RWPE2 (cell line): ENCODE results near the gene PTPRR.

Experiments used
- ATAC-seq: fragments of 200-7000 bp; cut with Tn5 transposase; 3 replicates; pipeline ENCODE4 v1.9.1; 2021; ENCODE audit warnings: low read depth
- DNase-seq: peaks from one replicate; pipeline ENCODE4 v3.0.0-alpha.2; 2020; ENCODE audit warnings: low spot score
- H3K27ac ChIP-seq: fragments of 450-650 bp; 2 replicates; pipeline ENCODE4 v1.5.1; 2017; ENCODE audit warnings: mild to moderate bottlenecking; ENCODE audit not compliant: poor library complexity, severe bottlenecking
- H3K27me3 ChIP-seq: fragments of 250-450 bp; sonication (Bioruptor Pico); 2 replicates; pipeline ENCODE4 v1.5.1; 2021; ENCODE audit warnings: mild to moderate bottlenecking, moderate library complexity; ENCODE audit not compliant: insufficient read depth, poor library complexity, severe bottlenecking
- H3K36me3 ChIP-seq: fragments of 250-450 bp; sonication (Bioruptor Pico); 2 replicates; pipeline ENCODE4 v1.5.1; 2020; ENCODE audit warnings: low read depth, mild to moderate bottlenecking, moderate library complexity
- H3K4me1 ChIP-seq: fragments of 250-450 bp; sonication (Bioruptor Pico); 2 replicates; pipeline ENCODE4 v1.5.1; 2021; ENCODE audit warnings: mild to moderate bottlenecking, moderate library complexity; ENCODE audit not compliant: insufficient read depth, poor library complexity, severe bottlenecking
- H3K4me3 ChIP-seq: fragments of 250-450 bp; sonication (Bioruptor Pico); 2 replicates; pipeline ENCODE4 v1.5.1; 2021; ENCODE audit warnings: mild to moderate bottlenecking, moderate library complexity; ENCODE audit not compliant: severe bottlenecking
- H3K9me3 ChIP-seq: fragments of 250-450 bp; sonication (Bioruptor Pico); 2 replicates; pipeline ENCODE4 v1.5.1; 2021; ENCODE audit warnings: mild to moderate bottlenecking, moderate library complexity; ENCODE audit not compliant: severe bottlenecking
- CTCF ChIP-seq: fragments of 450-650 bp; IDR thresholded peaks from one replicate; pipeline ENCODE4 v1.5.1; 2017; ENCODE audit warnings: mild to moderate bottlenecking, moderate library complexity; ENCODE audit not compliant: poor library complexity, severe bottlenecking

Gene PTPRR

GRCh38 chr12:70963081-70963660 is 42.6 kb upstream of the PTPRR start:
- H3K4me3 ChIP-seq, result no peak overlapping the region
- no peak overlapping the region for H3K27ac ChIP-seq
- H3K9me3 ChIP-seq, result no peaks in the 10 kb centered on the region
- ATAC-seq (no peak), DNase-seq (no peak)
- no peaks in the 10 kb centered on the region for H3K4me1 ChIP-seq
- no peaks in the 10 kb centered on the region for H3K27me3 ChIP-seq
- TF ChIP-seq CTCF, result no peak
- no peaks in the 10 kb centered on the region for H3K36me3 ChIP-seq

GRCh38 chr12:70962226-70962794 is 41.8 kb upstream of the PTPRR start:
- Histone ChIP-seq H3K36me3 (no peaks in the 10 kb centered on the region), H3K4me3 (no peak overlapping the region), H3K27me3 (no peaks in the 10 kb centered on the region), H3K27ac (no peak overlapping the region), H3K4me1 (no peaks in the 10 kb centered on the region), H3K9me3 (no peaks in the 10 kb centered on the region)
- ATAC-seq, result no peak
- no peak for TF ChIP-seq CTCF
- no peak for DNase-seq

- Histone ChIP-seq H3K4me3 (no peak overlapping the region), H3K36me3 (no peaks in the 10 kb centered on the region), H3K9me3 (no peaks in the 10 kb centered on the region), H3K27me3 (no peaks in the 10 kb centered on the region), H3K4me1 (no peaks in the 10 kb centered on the region), H3K27ac (no peak overlapping the region)
- TF ChIP-seq CTCF, result no peak
- DNase-seq (no peak), ATAC-seq (no peak)
These were observed 39.9 kb upstream of the PTPRR start for GRCh38 chr12:70960484-70960883.

- TF ChIP-seq CTCF, result no peak
- H3K4me3 ChIP-seq, result no peak overlapping the region
- H3K27ac ChIP-seq, result no peak overlapping the region
- no peaks in the 10 kb centered on the region for H3K4me1 ChIP-seq
- H3K36me3 ChIP-seq, result no peaks in the 10 kb centered on the region
- DNase-seq, result no peak
- no peaks in the 10 kb centered on the region for H3K9me3 ChIP-seq
- no peak for ATAC-seq
- H3K27me3 ChIP-seq, result peaks cover 3% of the 10 kb centered on the region
These were observed 34.9 kb upstream of the PTPRR start for GRCh38 chr12:70955415-70955814.

- Histone ChIP-seq H3K4me1 (no peaks in the 10 kb centered on the region), H3K27me3 (peaks cover 3% of the 10 kb centered on the region), H3K9me3 (no peaks in the 10 kb centered on the region), H3K27ac (no peak overlapping the region), H3K36me3 (no peaks in the 10 kb centered on the region), H3K4me3 (no peak overlapping the region)
- no peak for ATAC-seq
- no peak for DNase-seq
- TF ChIP-seq CTCF, result no peak
These were observed 29.9 kb upstream of the PTPRR start for GRCh38 chr12:70950451-70950850.
